Peyer's patch (tissue), 4 donors: ENCODE measurements around the gene FAM151B.

Source experiments
- POLR2A ChIP-seq, 2 donors: fragments of 450-650 bp; IDR thresholded peaks; one replicate each; pipeline ENCODE4 v1.5.1; 2017; ENCODE audit warnings: antibody characterized with exemption in 2 of 2, mild to moderate bottlenecking in 2 of 2, moderate library complexity in 2 of 2
- TF ChIP-seq, protein P1 (sequence below), 6 experiments: fragments of 450-650 bp in 4 of 6; fragments of 200-600 bp in 2 of 6; sonication (generic) in 1 of 6; IDR thresholded peaks; one replicate each; pipeline ENCODE4 v1.5.1; 2017 to 2019; ENCODE audit warnings: antibody characterized with exemption in 6 of 6, mild to moderate bottlenecking in 3 of 6, moderate library complexity in 1 of 6

DNA sequence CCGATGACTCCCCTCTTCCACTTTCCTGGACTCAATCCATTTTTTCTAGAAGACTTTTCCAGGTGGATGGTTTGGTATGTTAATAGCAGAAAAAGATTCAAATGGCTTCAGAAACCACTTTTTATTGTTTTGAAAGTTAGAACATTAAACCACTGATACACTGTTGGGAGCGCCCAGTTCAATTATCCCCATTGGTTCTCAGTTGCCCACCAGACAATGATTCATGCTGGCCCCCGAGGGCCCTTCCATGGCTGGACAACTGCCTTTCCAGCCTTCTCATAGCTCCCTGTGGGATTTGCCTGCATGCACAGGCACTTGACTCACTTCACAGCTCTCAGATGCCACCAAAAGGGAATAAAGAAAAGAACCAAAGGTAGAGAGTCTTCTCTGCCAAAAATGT, 103.5 kb downstream of the FAM151B start:
- TF ChIP-seq, protein P1, sequence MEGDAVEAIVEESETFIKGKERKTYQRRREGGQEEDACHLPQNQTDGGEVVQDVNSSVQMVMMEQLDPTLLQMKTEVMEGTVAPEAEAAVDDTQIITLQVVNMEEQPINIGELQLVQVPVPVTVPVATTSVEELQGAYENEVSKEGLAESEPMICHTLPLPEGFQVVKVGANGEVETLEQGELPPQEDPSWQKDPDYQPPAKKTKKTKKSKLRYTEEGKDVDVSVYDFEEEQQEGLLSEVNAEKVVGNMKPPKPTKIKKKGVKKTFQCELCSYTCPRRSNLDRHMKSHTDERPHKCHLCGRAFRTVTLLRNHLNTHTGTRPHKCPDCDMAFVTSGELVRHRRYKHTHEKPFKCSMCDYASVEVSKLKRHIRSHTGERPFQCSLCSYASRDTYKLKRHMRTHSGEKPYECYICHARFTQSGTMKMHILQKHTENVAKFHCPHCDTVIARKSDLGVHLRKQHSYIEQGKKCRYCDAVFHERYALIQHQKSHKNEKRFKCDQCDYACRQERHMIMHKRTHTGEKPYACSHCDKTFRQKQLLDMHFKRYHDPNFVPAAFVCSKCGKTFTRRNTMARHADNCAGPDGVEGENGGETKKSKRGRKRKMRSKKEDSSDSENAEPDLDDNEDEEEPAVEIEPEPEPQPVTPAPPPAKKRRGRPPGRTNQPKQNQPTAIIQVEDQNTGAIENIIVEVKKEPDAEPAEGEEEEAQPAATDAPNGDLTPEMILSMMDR (IDR thresholded peaks at IDR 0.05): no peak
- no peak for TF ChIP-seq POLR2A (IDR thresholded peaks at IDR 0.05)
